Endodermal cell (in vitro differentiated cells): Measurements from ENCODE around the gene SLC6A20. TPM values are rescaled to one million over a fixed set of nuclear protein-coding genes. Genes with fewer than 3 reads are reported as not detected.

Experiments used
- DNase-seq: peaks from one replicate; pipeline ENCODE4 v3.0.0-alpha.2; 2017
- H3K27ac ChIP-seq: 2 replicates; pipeline ENCODE4 v1.5.1; 2013; ENCODE audit warnings: mild to moderate bottlenecking, low read depth, low read length, moderate library complexity
- H3K27me3 ChIP-seq: 2 replicates; pipeline ENCODE4 v1.6.1; 2013; ENCODE audit warnings: mild to moderate bottlenecking, low read length, moderate library complexity; ENCODE audit not compliant: insufficient read depth, control insufficient read depth, poor library complexity, severe bottlenecking
- H3K36me3 ChIP-seq: 2 replicates; pipeline ENCODE4 v1.7.0; 2013; ENCODE audit warnings: mild to moderate bottlenecking, low read length, moderate library complexity; ENCODE audit not compliant: control insufficient read depth, insufficient read depth
- H3K4me1 ChIP-seq: one replicate; pipeline ENCODE4 v1.7.0; 2013; ENCODE audit warnings: low read length; ENCODE audit not compliant: control insufficient read depth, insufficient read depth
- H3K4me3 ChIP-seq: 2 replicates; pipeline ENCODE4 v1.5.1; 2013; ENCODE audit warnings: mild to moderate bottlenecking, low read length, moderate library complexity
- H3K9ac ChIP-seq: 2 replicates; pipeline ENCODE4 v1.6.1; 2013; ENCODE audit warnings: mild to moderate bottlenecking, low read length, moderate library complexity; ENCODE audit not compliant: poor library complexity, severe bottlenecking; ENCODE audit errors: extremely low read depth
- H3K9me3 ChIP-seq: 2 replicates; pipeline ENCODE4 v1.6.1; 2013; ENCODE audit warnings: mild to moderate bottlenecking, low read length, moderate library complexity; ENCODE audit not compliant: control insufficient read depth
- H3K27ac Mint-ChIP-seq: 2 replicates; pipeline ENCODE4 v1.8.0; 2020; ENCODE audit warnings: mixed read lengths
- H3K27me3 Mint-ChIP-seq: 2 replicates; pipeline ENCODE4 v1.8.0; 2021; ENCODE audit warnings: mild to moderate bottlenecking, mixed read lengths; ENCODE audit not compliant: insufficient read depth
- H3K36me3 Mint-ChIP-seq: 2 replicates; pipeline ENCODE4 v1.8.0; 2020; ENCODE audit warnings: low read depth, mixed read lengths
- H3K4me1 Mint-ChIP-seq: 2 replicates; pipeline ENCODE4 v1.8.0; 2020; ENCODE audit warnings: mixed read lengths
- H3K4me3 Mint-ChIP-seq: 2 replicates; pipeline ENCODE4 v1.8.0; 2020; ENCODE audit warnings: mild to moderate bottlenecking, moderate library complexity, mixed read lengths
- H3K9me3 Mint-ChIP-seq: 2 replicates; pipeline ENCODE4 v1.8.0; 2020; ENCODE audit warnings: mild to moderate bottlenecking, mixed read lengths
- CTCF ChIP-seq: fragments of 200-600 bp; sonication (generic); conservative IDR thresholded peaks from 2 replicates; pipeline ENCODE4 v1.5.0; 2021; ENCODE audit warnings: antibody characterized with exemption, mild to moderate bottlenecking
- WGBS, 2 experiments: methylation state at CpG; one replicate each; pipeline versions ENCODE4 v1.1.5 to v1.1.7; 2013; ENCODE audit warnings: missing lambda C conversion rate in 2 of 2, mixed read lengths in 1 of 2; ENCODE audit not compliant: insufficient coverage in 1 of 2, insufficient read length in 1 of 2; 5-methylcytosine and 5-hydroxymethylcytosine counted together
- total RNA-seq, 2 donors: library from RNA; stranded (reverse); fragmentation: NEBNext Ultra II Directional in 1 of 2; extraction: Animal tissue kit (Norgen Biotek cat#: 25700) in 1 of 2; gene quantifications; 2 replicates in 1 of 2; 3 replicates in 1 of 2; pipeline ENCODE4 v1.2.1, GENCODE V29; 2021

SLC6A20 gene
- total RNA-seq, 2 donors from 2014 or later, result 0.29 to 1.5 TPM

GRCh38 chr3:45795509-45795881 is 841 bp downstream of the SLC6A20 start:
- TF ChIP-seq CTCF, result no peak
- no peak for DNase-seq
- Mint-ChIP-seq H3K36me3 (no peaks in the 10 kb centered on the region), H3K9me3 (peaks cover 1% of the 10 kb centered on the region), H3K27me3 (peaks cover 68% of the 10 kb centered on the region), H3K27ac (no peak overlapping the region), H3K4me3 (peak overlapping the region; percentile 57), H3K4me1 (no peaks in the 10 kb centered on the region)
- Histone ChIP-seq H3K9me3 (no peaks in the 10 kb centered on the region), H3K9ac (no peak overlapping the region), H3K4me1 (no peaks in the 10 kb centered on the region), H3K4me3 (peak overlapping the region; percentile 77), H3K27ac (no peak overlapping the region), H3K36me3 (no peaks in the 10 kb centered on the region), H3K27me3 (peaks cover 51% of the 10 kb centered on the region)
- WGBS, 2 experiments, result 22 to 27% methylated on average over 12 to 14 of the region's 14 CpGs

- no peak overlapping the region for H3K9ac ChIP-seq
- Mint-ChIP-seq H3K27me3 (peaks cover 67% of the 10 kb centered on the region), H3K4me3 (no peak overlapping the region), H3K4me1 (no peaks in the 10 kb centered on the region), H3K9me3 (peaks cover 8% of the 10 kb centered on the region), H3K36me3 (no peaks in the 10 kb centered on the region), H3K27ac (no peak overlapping the region)
- H3K27ac ChIP-seq, result no peak overlapping the region
- H3K36me3 ChIP-seq, result no peaks in the 10 kb centered on the region
- no peaks in the 10 kb centered on the region for H3K9me3 ChIP-seq
- WGBS, 2 experiments, result 100% methylated on average over 1 of the region's 1 CpG; no CpG with 5 or more reads in 1 of the 2 experiments
- no peak overlapping the region for H3K4me3 ChIP-seq
- H3K27me3 ChIP-seq, result peaks cover 51% of the 10 kb centered on the region
- no peak for TF ChIP-seq CTCF
- no peaks in the 10 kb centered on the region for H3K4me1 ChIP-seq
- DNase-seq, result no peak
Observed at GRCh38 chr3:45794660-45795059, 1.7 kb downstream of the SLC6A20 start.

GRCh38 chr3:45794177-45794560 is 2.2 kb downstream of the SLC6A20 start:
- Histone ChIP-seq H3K27me3 (peaks cover 51% of the 10 kb centered on the region), H3K27ac (no peak overlapping the region), H3K4me1 (no peaks in the 10 kb centered on the region), H3K9ac (no peak overlapping the region), H3K36me3 (no peaks in the 10 kb centered on the region), H3K9me3 (peaks cover 4% of the 10 kb centered on the region), H3K4me3 (no peak overlapping the region)
- no peak overlapping the region for H3K27ac Mint-ChIP-seq
- peaks cover 11% of the 10 kb centered on the region for H3K9me3 Mint-ChIP-seq
- no peak for TF ChIP-seq CTCF
- WGBS, 2 experiments, result 93 to 100% methylated on average over 4 to 5 of the region's 5 CpGs
- H3K4me1 Mint-ChIP-seq, result no peaks in the 10 kb centered on the region
- peak; percentile 20 for DNase-seq
- H3K36me3 Mint-ChIP-seq, result no peaks in the 10 kb centered on the region
- peaks cover 62% of the 10 kb centered on the region for H3K27me3 Mint-ChIP-seq
- H3K4me3 Mint-ChIP-seq, result no peak overlapping the region
